ENCODE data around the gene RPS6KL1. TPM values are rescaled to one million over a fixed set of nuclear protein-coding genes. Genes with fewer than 3 reads are reported as not detected.
A peak's percentile ranks its signal among the peaks of the same experiment; 100 is the strongest.

RPS6KL1 gene
- total and polyA plus RNA-seq, 8 donors: 0.62 to 6.7 (median 1.2) TPM

DNA sequence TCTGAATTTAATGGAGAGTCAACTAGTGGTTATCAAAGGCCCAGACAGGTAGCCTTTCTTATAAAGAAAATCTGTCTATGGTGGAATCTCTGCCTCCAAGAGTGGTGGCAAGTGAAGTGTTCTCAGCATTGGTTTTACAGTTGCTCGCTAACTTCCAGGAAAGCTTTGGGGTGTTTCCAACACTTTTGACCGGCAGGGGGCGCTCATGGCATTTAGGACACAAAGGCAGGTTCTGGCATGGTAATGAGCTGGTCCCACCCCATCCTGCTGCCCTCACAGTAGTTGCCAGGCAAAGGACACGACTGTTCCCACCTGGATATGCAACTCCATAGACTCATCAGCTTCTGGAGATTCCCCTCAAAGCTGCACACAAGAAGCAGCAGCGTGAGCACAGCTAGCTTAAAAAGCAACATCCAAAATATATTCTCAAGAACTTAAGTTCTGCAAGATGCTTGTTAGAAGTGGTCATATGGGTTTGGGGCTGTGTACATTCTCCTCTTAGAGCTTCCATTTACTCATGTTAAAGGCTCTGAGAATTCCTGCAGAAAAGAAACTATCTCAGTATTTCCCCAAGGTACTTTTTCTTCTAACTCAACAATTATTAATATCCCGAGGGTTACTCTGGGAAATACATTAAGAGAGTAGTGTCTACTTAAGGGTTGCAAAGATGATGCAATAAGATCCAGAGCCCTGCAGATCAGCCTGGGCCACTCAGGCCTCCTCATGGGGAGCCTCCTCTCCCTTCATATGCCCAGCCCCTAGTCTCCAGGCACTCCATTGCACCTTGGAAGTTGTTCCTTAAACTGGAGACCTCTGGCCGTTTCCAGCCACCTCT lies 61.9 kb downstream of the RPS6KL1 start:
- H3K4me3 ChIP-seq: no peak overlapping the region
- peaks cover 0 to 9% of the 10 kb centered on the region in 2 donors for H3K4me1 ChIP-seq
- TF ChIP-seq, protein P1, sequence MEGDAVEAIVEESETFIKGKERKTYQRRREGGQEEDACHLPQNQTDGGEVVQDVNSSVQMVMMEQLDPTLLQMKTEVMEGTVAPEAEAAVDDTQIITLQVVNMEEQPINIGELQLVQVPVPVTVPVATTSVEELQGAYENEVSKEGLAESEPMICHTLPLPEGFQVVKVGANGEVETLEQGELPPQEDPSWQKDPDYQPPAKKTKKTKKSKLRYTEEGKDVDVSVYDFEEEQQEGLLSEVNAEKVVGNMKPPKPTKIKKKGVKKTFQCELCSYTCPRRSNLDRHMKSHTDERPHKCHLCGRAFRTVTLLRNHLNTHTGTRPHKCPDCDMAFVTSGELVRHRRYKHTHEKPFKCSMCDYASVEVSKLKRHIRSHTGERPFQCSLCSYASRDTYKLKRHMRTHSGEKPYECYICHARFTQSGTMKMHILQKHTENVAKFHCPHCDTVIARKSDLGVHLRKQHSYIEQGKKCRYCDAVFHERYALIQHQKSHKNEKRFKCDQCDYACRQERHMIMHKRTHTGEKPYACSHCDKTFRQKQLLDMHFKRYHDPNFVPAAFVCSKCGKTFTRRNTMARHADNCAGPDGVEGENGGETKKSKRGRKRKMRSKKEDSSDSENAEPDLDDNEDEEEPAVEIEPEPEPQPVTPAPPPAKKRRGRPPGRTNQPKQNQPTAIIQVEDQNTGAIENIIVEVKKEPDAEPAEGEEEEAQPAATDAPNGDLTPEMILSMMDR (IDR thresholded peaks at IDR 0.05): peak; percentile 93 to 94
- DNase-seq: peak; percentile 73 to 94 (median 86)
- intact Hi-C loops (cut with DNase I): loop anchor here in 1 of 2 donors (5.0 kb wide), 1 partner anchor 46 kb away; no protein-coding TSS in a partner anchor
- peak; percentile 89 for ATAC-seq
- H3K27ac ChIP-seq: no peak overlapping the region
- no peaks in the 10 kb centered on the region for H3K9me3 ChIP-seq
- H3K36me3 ChIP-seq: no peaks in the 10 kb centered on the region
- H3K27me3 ChIP-seq: no peaks in the 10 kb centered on the region

DNA sequence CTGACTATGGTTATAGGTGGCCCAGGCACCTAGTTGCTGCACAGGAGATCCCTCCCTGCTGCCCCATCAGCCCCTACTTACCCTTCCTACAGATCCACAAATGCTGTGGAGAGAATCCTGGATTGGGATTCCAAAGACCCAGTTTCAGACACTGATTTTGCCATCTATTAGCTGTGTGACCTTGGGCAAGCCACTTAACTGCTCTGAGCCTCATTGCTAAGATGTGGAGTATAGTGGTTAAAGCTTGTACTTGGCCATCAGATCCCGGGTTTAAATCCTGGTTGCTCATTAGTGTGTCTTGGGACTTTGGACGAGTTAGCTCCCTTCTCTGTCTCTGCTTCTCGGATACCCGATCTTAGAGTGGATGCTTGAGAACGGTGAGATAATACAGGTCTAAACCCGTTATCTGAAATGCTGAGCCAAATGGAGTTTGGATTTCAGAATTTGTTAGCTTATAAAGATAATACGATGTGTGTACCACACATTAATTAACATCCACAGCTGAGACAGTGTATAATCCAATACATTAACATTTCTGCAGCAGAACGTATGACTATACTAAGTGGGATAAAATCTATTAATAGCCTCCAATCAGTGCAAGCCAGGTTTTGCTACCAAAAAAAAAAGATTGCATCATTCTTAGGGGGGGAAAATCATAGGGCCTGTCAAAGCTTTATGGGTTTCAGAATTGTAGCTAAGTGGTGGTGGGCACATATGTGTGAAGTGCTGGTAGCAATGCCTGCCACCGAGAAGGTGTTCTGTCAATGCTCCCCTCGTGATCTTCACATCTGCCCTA lies 63.1 kb downstream of the RPS6KL1 start:
- Histone ChIP-seq H3K4me3 (no peak overlapping the region), H3K36me3 (no peaks in the 10 kb centered on the region), H3K9me3 (no peaks in the 10 kb centered on the region), H3K27me3 (no peaks in the 10 kb centered on the region), H3K27ac (no peak overlapping the region), H3K4me1 (peaks cover 0 to 9% of the 10 kb centered on the region in 2 donors)
- ATAC-seq: no peak
- intact Hi-C loops (cut with DNase I): loop anchor here in 1 of 2 donors (5.0 kb wide), 1 partner anchor 47 kb away; no protein-coding TSS in a partner anchor
- DNase-seq: no peak
- TF ChIP-seq, protein P1 (IDR thresholded peaks at IDR 0.05): no peak

GRCh38 chr14:74858022-74858421 lies 65.0 kb downstream of the RPS6KL1 start:
- no peaks in the 10 kb centered on the region for H3K36me3 ChIP-seq
- no peak for DNase-seq
- no peak for ATAC-seq
- H3K4me3 ChIP-seq: no peak overlapping the region
- TF ChIP-seq, protein P1 (IDR thresholded peaks at IDR 0.05): no peak
- peaks cover 6 to 17% of the 10 kb centered on the region in 2 donors for H3K4me1 ChIP-seq
- H3K27ac ChIP-seq: no peak overlapping the region
- intact Hi-C loops (cut with DNase I): no loop called here
- H3K27me3 ChIP-seq: no peaks in the 10 kb centered on the region
- no peaks in the 10 kb centered on the region for H3K9me3 ChIP-seq

GRCh38 chr14:74856366-74856765 lies 66.7 kb downstream of the RPS6KL1 start:
- no peak for ATAC-seq
- intact Hi-C loops (cut with DNase I): no loop called here
- no peaks in the 10 kb centered on the region for H3K9me3 ChIP-seq

More at GRCh38 chr14:74856366-74856765, 66.7 kb downstream of the RPS6KL1 start:
- TF ChIP-seq, protein P1 (IDR thresholded peaks at IDR 0.05): no peak
- no peak overlapping the region for H3K27ac ChIP-seq
- no peak for DNase-seq
- peaks cover 5 to 23% of the 10 kb centered on the region in 2 donors for H3K4me1 ChIP-seq
- H3K27me3 ChIP-seq: no peaks in the 10 kb centered on the region
- H3K4me3 ChIP-seq: no peak overlapping the region
- H3K36me3 ChIP-seq: no peaks in the 10 kb centered on the region
